Limb (tissue), 2 donors: ENCODE measurements around the gene OR52E8.
A peak's percentile ranks its signal among the peaks of the same experiment; 100 is the strongest.

Experiments used
- DNase-seq, 2 donors: peaks; one replicate each; pipeline ENCODE4 v3.0.0-alpha.2; 2016; ENCODE audit errors: extremely low spot score in 2 of 2

OR52E8 gene

DNA sequence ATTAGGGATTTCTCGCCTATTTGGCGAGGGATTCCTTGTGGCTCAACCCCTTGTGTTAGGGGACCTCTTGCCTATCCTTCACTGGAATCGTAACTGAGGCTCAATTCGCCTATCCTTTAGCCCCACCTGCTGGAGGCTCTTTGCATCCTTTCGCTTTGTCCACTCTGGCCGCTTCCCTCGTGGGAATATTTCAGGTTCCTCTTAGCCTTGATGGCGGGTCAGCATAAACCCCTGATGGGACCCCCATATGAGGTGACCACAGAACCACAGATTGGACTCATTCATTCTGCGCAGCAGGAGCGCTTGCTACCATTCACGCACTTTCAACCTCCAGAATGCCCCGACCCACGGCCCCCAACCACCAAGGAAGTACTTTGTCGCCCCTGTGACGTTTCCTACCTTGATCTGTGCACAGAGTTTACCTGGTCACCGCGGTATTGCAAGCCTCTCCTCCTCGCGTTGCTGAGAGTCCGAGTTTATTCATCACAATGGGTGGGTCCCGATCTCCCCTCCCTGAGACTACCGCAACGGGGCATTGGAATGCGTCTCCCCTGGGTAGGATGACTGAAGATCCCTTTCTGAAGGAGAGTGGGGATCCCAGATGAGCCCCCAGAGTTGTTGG is 48.9 kb downstream of the OR52E8 start, which contains the start of gene OR52N2:
Gene OR52N2, plus strand, starts transcription at position 425 of the 622 bp plus-strand sequence. CDS start 11,412 bp downstream, outside the sequence.
- peak; percentile 72 to 82 for DNase-seq

DNA sequence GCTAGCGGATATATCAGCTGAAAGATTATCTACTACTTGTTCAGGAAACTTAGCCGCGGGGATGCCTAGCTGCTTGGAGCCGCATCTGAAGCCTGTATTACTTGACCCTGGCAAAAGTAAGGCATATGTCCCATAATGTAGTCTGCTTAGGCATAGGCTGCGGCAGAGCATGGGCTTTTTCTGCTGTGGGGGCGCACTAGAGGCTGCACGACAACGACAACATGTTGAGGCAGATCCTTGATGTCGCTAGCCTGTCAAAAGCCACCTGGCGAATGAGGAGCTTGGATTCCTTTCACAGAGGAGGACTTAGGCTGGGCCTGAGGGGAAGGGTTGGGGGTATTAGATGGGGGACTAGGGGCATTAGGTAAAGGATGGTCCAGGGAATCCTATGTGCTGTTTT is 49.9 kb downstream of the OR52E8 start:
- no peak for DNase-seq
